ENCODE data around the gene NSUN6.

DNA sequence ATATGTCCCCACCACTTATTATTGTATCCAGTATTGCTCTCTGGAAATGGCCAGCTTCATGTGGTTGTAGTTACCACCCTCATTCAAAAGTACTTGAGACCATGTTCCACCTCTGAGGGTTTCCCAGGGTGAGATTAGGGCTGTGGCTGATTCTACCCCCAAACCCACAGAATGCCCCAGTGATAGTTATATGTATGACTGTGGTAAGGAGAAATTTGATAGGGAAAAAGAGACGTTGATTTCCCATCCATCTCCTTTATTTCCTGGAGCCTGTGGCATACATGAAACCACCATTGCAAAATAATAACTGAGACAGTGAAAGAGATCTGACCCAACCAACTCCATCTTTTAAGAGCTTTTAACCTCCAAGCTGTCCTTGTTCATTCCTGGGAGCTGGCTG is 33.0 kb upstream of the NSUN6 start:
- TF ChIP-seq EZH2 (IDR thresholded peaks at IDR 0.05; ENCODE audit: low read length), result no peak
- TF ChIP-seq, protein P1, sequence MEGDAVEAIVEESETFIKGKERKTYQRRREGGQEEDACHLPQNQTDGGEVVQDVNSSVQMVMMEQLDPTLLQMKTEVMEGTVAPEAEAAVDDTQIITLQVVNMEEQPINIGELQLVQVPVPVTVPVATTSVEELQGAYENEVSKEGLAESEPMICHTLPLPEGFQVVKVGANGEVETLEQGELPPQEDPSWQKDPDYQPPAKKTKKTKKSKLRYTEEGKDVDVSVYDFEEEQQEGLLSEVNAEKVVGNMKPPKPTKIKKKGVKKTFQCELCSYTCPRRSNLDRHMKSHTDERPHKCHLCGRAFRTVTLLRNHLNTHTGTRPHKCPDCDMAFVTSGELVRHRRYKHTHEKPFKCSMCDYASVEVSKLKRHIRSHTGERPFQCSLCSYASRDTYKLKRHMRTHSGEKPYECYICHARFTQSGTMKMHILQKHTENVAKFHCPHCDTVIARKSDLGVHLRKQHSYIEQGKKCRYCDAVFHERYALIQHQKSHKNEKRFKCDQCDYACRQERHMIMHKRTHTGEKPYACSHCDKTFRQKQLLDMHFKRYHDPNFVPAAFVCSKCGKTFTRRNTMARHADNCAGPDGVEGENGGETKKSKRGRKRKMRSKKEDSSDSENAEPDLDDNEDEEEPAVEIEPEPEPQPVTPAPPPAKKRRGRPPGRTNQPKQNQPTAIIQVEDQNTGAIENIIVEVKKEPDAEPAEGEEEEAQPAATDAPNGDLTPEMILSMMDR (optimal IDR thresholded peaks at IDR 0.05 in 1 of 3, IDR thresholded peaks at IDR 0.05 in 1 of 3, conservative IDR thresholded peaks at IDR 0.05 in 1 of 3; ENCODE audit: extremely low read depth in 1 of 3, insufficient read depth in 2 of 3, low read length in 3 of 3), result no peak
